Effector memory CD8-positive, alpha-beta T cell (primary cell): ENCODE measurements around the gene GRIK3.

Source experiments
- ATAC-seq: fragments of 150-1000 bp; cut with Tn5 transposase; replicated peaks from 2 replicates; pipeline ENCODE4 v1.10.0; 2021; ENCODE audit warnings: mild to moderate bottlenecking, moderate library complexity
- DNase-seq, 3 experiments: peaks; one replicate each; pipeline ENCODE4 v3.0.0; 2021
- H3K27ac Mint-ChIP-seq, 2 donors: one replicate each; pipeline ENCODE4 v1.8.0; 2022; ENCODE audit warnings: mild to moderate bottlenecking in 2 of 2, mixed read lengths in 2 of 2, moderate library complexity in 2 of 2
- H3K27me3 Mint-ChIP-seq, 2 donors: one replicate each; pipeline ENCODE4 v1.8.0; 2022; ENCODE audit warnings: mixed read lengths in 2 of 2
- H3K36me3 Mint-ChIP-seq: one replicate; pipeline ENCODE4 v1.8.0; 2022; ENCODE audit warnings: mild to moderate bottlenecking, moderate library complexity, mixed read lengths; ENCODE audit not compliant: insufficient read depth
- H3K4me1 Mint-ChIP-seq, 2 donors: one replicate each; pipeline ENCODE4 v1.8.0; 2022; ENCODE audit warnings: low read depth in 2 of 2, mixed read lengths in 2 of 2
- H3K4me3 Mint-ChIP-seq, 2 donors: one replicate each; pipeline ENCODE4 v1.8.0; 2022; ENCODE audit warnings: mild to moderate bottlenecking in 2 of 2, mixed read lengths in 2 of 2, moderate library complexity in 2 of 2
- H3K9me3 Mint-ChIP-seq, 2 donors: one replicate each; pipeline ENCODE4 v1.8.0; 2022; ENCODE audit warnings: mixed read lengths in 2 of 2

Gene GRIK3

GRCh38 chr1:36765785-36766300 is 268.5 kb downstream of the GRIK3 start:
- ATAC-seq (no peak), DNase-seq (no peak)
- no peak overlapping the region for H3K4me3 Mint-ChIP-seq
- no peak overlapping the region for H3K27ac Mint-ChIP-seq
- H3K27me3 Mint-ChIP-seq = peaks cover 29 to 42% of the 10 kb centered on the region in 2 donors
- H3K4me1 Mint-ChIP-seq = no peaks in the 10 kb centered on the region
- no peaks in the 10 kb centered on the region for H3K36me3 Mint-ChIP-seq
- no peaks in the 10 kb centered on the region for H3K9me3 Mint-ChIP-seq

- ATAC-seq = no peak
- DNase-seq = no peak
- Mint-ChIP-seq H3K4me3 (no peak overlapping the region), H3K9me3 (no peaks in the 10 kb centered on the region), H3K4me1 (no peaks in the 10 kb centered on the region), H3K27ac (no peak overlapping the region), H3K36me3 (no peaks in the 10 kb centered on the region), H3K27me3 (peaks cover 20 to 32% of the 10 kb centered on the region in 2 donors)
Measured at GRCh38 chr1:36764798-36765197, 269.5 kb downstream of the GRIK3 start.

DNA sequence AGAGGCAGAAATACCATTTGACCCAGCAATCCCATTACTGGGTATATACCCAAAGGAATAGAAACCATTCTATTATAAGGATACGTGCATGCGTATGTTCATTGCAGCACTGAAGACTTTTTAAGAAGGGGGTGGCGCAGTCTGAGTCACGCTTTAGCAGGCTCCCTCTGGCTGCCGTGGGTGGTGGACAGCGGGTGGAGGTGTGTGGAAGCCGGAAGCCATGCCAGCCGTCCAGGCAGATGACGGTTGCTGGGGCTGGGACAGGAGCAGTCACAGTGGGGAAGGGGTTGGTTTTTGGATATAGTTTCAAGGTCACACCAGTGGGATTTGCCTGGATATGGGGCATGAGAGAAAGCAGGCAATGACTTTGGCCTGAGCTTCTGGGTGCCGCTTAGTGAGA is 270.5 kb downstream of the GRIK3 start:
- Mint-ChIP-seq H3K27me3 (peaks cover 11 to 21% of the 10 kb centered on the region in 2 donors), H3K36me3 (no peaks in the 10 kb centered on the region), H3K9me3 (no peaks in the 10 kb centered on the region), H3K27ac (no peak overlapping the region), H3K4me1 (no peaks in the 10 kb centered on the region), H3K4me3 (no peak overlapping the region)
- ATAC-seq = no peak
- no peak for DNase-seq

GRCh38 chr1:36762174-36762573 is 272.1 kb downstream of the GRIK3 start:
- Mint-ChIP-seq H3K4me1 (no peaks in the 10 kb centered on the region), H3K9me3 (no peaks in the 10 kb centered on the region), H3K27ac (no peak overlapping the region), H3K27me3 (peaks cover 0 to 12% of the 10 kb centered on the region in 2 donors), H3K36me3 (no peaks in the 10 kb centered on the region), H3K4me3 (no peak overlapping the region)
- no peak for ATAC-seq
- DNase-seq = no peak

DNA sequence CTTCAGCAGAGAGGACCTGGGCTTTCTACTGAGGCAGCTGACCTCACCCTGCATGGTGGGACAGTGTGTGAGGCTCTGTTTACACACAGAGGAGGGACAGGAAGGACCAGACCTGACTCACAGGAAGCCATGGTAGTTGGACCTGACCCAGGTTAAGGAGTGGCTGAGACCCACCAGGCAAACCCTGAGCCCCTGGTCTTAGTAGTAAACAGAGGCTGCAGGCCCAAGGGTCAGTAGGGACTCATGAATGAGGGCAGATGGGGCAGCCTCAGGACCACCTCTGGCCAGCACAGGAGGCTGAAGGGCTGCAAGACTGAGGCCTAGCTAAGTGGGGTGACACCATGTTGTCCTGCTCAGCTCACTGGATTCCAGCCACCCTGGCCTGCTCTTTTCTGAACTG is 273.2 kb downstream of the GRIK3 start:
- peaks cover 0 to 22% of the 10 kb centered on the region in 2 donors for H3K27me3 Mint-ChIP-seq
- no peaks in the 10 kb centered on the region for H3K9me3 Mint-ChIP-seq
- no peak for DNase-seq
- no peak overlapping the region for H3K4me3 Mint-ChIP-seq
- no peaks in the 10 kb centered on the region for H3K36me3 Mint-ChIP-seq
- no peak overlapping the region for H3K27ac Mint-ChIP-seq
- no peak for ATAC-seq
- no peaks in the 10 kb centered on the region for H3K4me1 Mint-ChIP-seq

GRCh38 chr1:36760081-36760480 is 274.2 kb downstream of the GRIK3 start:
- H3K36me3 Mint-ChIP-seq = no peaks in the 10 kb centered on the region
- peaks cover 2 to 24% of the 10 kb centered on the region in 2 donors for H3K27me3 Mint-ChIP-seq
- no peaks in the 10 kb centered on the region for H3K9me3 Mint-ChIP-seq
- H3K4me3 Mint-ChIP-seq = no peak overlapping the region
- DNase-seq = no peak
- ATAC-seq = no peak
- H3K27ac Mint-ChIP-seq = no peak overlapping the region
- H3K4me1 Mint-ChIP-seq = no peaks in the 10 kb centered on the region

GRCh38 chr1:36759355-36759754 is 275.0 kb downstream of the GRIK3 start:
- H3K4me1 Mint-ChIP-seq = no peaks in the 10 kb centered on the region
- H3K9me3 Mint-ChIP-seq = no peaks in the 10 kb centered on the region
- H3K36me3 Mint-ChIP-seq = no peaks in the 10 kb centered on the region
- DNase-seq = no peak
- no peak overlapping the region for H3K4me3 Mint-ChIP-seq
- peaks cover 9 to 31% of the 10 kb centered on the region in 2 donors for H3K27me3 Mint-ChIP-seq
- no peak for ATAC-seq
- H3K27ac Mint-ChIP-seq = no peak overlapping the region

DNA sequence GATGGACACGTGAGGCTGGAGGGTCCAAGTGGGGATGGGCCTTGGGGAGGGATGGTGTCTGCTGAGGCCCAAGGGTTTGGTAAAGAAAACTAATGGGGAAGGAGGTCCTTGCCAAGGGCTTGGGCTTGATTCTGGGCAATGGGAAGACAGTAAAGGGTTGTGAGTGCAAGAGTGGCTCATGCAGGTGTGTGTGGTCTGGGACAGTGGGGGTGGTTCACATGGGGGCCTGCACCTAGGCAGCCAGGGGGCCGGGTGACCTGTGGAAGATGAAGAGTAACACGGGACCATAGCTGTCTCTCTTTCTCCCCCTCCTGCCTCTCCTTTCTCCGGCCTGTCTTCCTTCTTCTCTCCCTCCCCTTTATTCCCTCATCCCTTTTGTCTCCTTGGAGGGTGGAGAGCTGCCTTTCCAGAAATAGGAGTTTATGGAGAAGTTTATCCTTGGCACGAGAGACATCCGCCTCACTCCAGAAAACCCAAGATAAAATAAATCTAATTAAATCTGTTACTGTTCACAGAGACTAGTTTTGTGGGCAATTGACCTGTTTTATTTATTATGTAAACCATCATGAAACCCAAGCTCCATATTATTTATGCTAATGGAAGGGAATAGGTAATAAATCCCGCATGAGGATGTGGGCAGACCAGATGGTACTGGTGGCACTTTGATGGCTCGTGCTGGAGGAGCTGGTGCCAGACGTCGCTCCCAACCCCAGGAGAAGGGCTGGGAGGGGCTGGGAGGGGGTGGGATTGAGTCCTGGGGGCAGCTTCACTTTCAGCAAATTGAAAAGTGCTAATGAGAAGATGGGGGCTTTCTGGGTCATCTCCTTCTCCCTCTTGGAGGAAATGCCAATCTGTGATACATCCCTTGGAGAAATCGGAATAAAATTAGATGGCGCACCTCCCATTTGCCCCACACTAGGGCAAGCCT is 278.7 kb downstream of the GRIK3 start:
- DNase-seq (no peak), ATAC-seq (no peak)
- Mint-ChIP-seq H3K4me1 (no peaks in the 10 kb centered on the region), H3K27me3 (peaks cover 21 to 65% of the 10 kb centered on the region in 2 donors), H3K27ac (no peak overlapping the region), H3K9me3 (no peaks in the 10 kb centered on the region), H3K4me3 (no peak overlapping the region), H3K36me3 (no peaks in the 10 kb centered on the region)

DNA sequence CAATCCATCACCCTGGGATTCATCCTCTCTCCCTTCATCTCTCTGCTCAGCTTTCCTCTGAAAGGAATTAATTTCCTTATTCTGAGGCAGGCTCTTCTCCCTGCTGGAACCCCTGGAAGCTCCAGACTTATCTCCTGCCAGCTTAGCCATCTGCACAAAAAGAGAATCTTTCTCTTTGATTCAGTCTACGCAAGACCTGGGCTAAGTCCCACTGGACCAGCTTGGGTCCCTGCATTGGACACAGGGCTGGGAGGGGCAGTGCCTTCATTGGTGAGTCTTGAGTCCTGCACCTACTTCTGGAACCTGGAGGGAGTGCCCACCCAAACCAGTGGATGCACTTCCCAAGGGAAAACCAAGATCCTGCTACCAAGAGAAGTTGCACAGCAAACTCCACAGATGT is 279.9 kb downstream of the GRIK3 start:
- ATAC-seq (no peak), DNase-seq (no peak)
- Mint-ChIP-seq H3K4me3 (no peak overlapping the region), H3K27ac (no peak overlapping the region), H3K36me3 (no peaks in the 10 kb centered on the region), H3K4me1 (no peaks in the 10 kb centered on the region), H3K9me3 (no peaks in the 10 kb centered on the region), H3K27me3 (peaks cover 23 to 66% of the 10 kb centered on the region in 2 donors)

DNA sequence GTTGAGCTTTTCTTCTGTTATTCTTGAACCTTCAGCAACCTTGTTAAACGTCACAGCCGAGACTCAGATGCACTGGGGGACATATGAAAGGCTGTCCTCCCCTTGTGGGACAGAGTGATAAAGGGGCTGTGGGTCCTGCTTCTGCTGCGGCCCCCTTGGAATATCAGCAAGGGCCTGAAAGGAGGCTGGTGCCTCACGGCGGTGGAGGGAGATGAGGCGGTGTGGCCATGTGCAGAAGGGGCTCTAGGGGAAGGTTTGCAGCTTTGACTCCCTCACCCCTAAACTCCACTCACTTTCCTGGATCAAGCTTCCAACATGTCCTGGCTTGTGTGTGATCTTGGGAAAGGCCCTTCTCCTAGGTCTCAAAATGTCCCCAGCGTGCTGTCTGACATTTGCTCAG is 280.9 kb downstream of the GRIK3 start:
- no peak overlapping the region for H3K4me3 Mint-ChIP-seq
- H3K36me3 Mint-ChIP-seq = no peaks in the 10 kb centered on the region
- H3K9me3 Mint-ChIP-seq = no peaks in the 10 kb centered on the region

DNA sequence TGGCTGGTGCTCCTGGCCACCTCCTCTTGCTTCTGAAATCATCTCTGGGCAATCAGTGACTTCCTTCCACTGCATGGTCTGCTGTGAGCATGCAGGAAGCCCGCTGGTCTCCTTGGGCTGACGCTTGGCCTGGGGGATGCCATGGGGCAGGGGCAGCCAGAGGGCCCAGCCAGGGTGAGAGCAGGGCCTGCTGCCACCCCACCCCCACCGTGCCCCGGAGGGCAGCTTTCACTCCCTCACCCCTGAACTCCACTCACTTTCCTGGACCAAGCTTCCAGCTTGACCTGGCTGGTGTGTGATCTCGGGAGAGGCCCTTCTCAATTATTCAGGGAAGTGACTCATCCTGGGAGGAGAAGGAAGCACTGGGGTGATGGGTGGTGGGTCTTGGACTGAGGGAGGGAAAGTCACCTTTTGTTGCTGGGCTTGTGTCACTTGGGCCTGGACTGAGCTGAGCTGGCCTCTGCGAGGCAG is 281.4 kb downstream of the GRIK3 start:
- H3K36me3 Mint-ChIP-seq = no peaks in the 10 kb centered on the region
- DNase-seq (no peak), ATAC-seq (no peak)
- no peak overlapping the region for H3K4me3 Mint-ChIP-seq
- peaks cover 31 to 78% of the 10 kb centered on the region in 2 donors for H3K27me3 Mint-ChIP-seq
- no peaks in the 10 kb centered on the region for H3K4me1 Mint-ChIP-seq
- no peak overlapping the region for H3K27ac Mint-ChIP-seq
- H3K9me3 Mint-ChIP-seq = no peaks in the 10 kb centered on the region

More for the DNA sequence above, 280.9 kb downstream of the GRIK3 start:
- ATAC-seq (no peak), DNase-seq (no peak)
- Mint-ChIP-seq H3K27ac (no peak overlapping the region), H3K4me1 (no peaks in the 10 kb centered on the region), H3K27me3 (peaks cover 29 to 75% of the 10 kb centered on the region in 2 donors)

DNA sequence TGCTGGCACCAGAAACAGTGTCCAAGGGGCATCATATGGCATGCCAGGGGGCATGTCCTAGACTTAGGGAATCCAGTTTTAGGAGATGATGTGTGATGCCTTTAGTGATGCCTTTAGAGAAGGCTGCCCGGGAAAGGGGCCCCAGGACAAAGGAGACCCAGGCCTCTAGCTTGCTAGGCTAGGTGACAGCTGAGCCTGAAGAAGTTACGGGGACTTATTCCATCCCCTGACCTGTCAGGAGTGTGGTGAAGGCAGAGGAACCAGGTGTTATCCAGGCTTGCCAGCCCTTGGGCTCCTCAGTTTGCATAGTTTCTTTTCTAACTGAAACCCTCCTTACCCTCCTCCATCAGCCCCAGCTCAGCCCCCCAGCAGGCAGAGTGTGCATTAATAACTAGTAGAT is 281.9 kb downstream of the GRIK3 start:
- no peak overlapping the region for H3K27ac Mint-ChIP-seq
- H3K4me3 Mint-ChIP-seq = no peak overlapping the region
- no peaks in the 10 kb centered on the region for H3K36me3 Mint-ChIP-seq
- H3K4me1 Mint-ChIP-seq = no peaks in the 10 kb centered on the region
- H3K27me3 Mint-ChIP-seq = peaks cover 35 to 83% of the 10 kb centered on the region in 2 donors
- ATAC-seq (no peak), DNase-seq (no peak)
- H3K9me3 Mint-ChIP-seq = no peaks in the 10 kb centered on the region

- ATAC-seq (no peak), DNase-seq (no peak)
- peaks cover 39 to 82% of the 10 kb centered on the region in 2 donors for H3K27me3 Mint-ChIP-seq
- no peaks in the 10 kb centered on the region for H3K9me3 Mint-ChIP-seq
- no peaks in the 10 kb centered on the region for H3K36me3 Mint-ChIP-seq
- no peaks in the 10 kb centered on the region for H3K4me1 Mint-ChIP-seq
- H3K27ac Mint-ChIP-seq = no peak overlapping the region
- no peak overlapping the region for H3K4me3 Mint-ChIP-seq
Measured at GRCh38 chr1:36751525-36751924, 282.8 kb downstream of the GRIK3 start.

DNA sequence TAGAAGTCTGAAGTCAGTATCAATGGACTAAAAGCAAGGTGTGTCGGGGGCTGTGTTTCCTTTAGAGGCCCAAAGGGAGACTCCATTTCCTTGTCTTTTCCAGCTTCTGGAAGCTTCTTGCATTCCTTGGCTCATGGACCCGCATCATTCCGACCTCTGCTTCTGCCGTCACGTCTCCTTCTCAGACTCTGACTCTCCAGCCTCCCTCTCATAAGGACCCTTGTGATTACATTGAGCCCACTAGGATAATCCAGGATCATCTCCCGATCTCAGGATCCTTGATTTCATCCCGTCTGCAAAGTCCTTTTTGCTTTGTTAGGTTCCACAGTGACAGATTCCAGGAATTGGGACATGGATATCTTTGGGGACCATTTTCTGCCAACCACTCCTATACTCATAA is 285.8 kb downstream of the GRIK3 start:
- Mint-ChIP-seq H3K27me3 (peaks cover 22 to 81% of the 10 kb centered on the region in 2 donors), H3K4me3 (no peak overlapping the region), H3K36me3 (no peaks in the 10 kb centered on the region), H3K4me1 (no peaks in the 10 kb centered on the region), H3K27ac (no peak overlapping the region), H3K9me3 (no peaks in the 10 kb centered on the region)
- no peak for DNase-seq
- no peak for ATAC-seq
